ENCODE data around the gene TXLNA.

Gene TXLNA

GRCh38 chr1:32208469-32208868 is 29.0 kb downstream of the TXLNA start:
- no peak for DNase-seq

GRCh38 chr1:32208891-32209328 is 29.4 kb downstream of the TXLNA start, which contains the start of gene DCDC2B:
Gene DCDC2B, plus strand, starts transcription at chr1:32209089. Its CDS starts 5 bp downstream, at chr1:32209094.
- DNase-seq, result peak in 2 of 56 donors; percentile 12 to 31

- DNase-seq, result peak in 36 of 56 donors; percentile 4 to 62 (median 31)
Measured at GRCh38 chr1:32215629-32216480, 36.4 kb downstream of the TXLNA start.

- DNase-seq, result no peak
Measured at GRCh38 chr1:32216566-32216965, 37.1 kb downstream of the TXLNA start.

GRCh38 chr1:32219022-32219421 is 39.5 kb downstream of the TXLNA start:
- DNase-seq, result no peak

GRCh38 chr1:32220746-32221580 is 41.5 kb downstream of the TXLNA start:
- DNase-seq, result no peak

GRCh38 chr1:32221581-32221979 is 42.1 kb downstream of the TXLNA start:
- DNase-seq, result no peak

- peak; percentile 20 to 95 (median 84) for DNase-seq
Measured at GRCh38 chr1:32221980-32222755, 42.7 kb downstream of the TXLNA start, which contains the start of the genes EIF3I and TMEM234. Gene EIF3I, plus strand, starts transcription at chr1:32222407. Its CDS starts 35 bp downstream, at chr1:32222442. Gene TMEM234, minus strand, starts transcription at chr1:32222353. Its CDS starts 31 bp downstream, at chr1:32222322.

- DNase-seq, result no peak
Measured at GRCh38 chr1:32223683-32224082, 44.2 kb downstream of the TXLNA start.

GRCh38 chr1:32224285-32224684 is 44.8 kb downstream of the TXLNA start:
- DNase-seq, result no peak

- DNase-seq, result no peak
Measured at GRCh38 chr1:32228771-32229170, 49.3 kb downstream of the TXLNA start.

GRCh38 chr1:32231843-32232432 is 52.5 kb downstream of the TXLNA start:
- DNase-seq, result no peak

- no peak for DNase-seq
Measured at GRCh38 chr1:32232558-32233304, 53.3 kb downstream of the TXLNA start.

GRCh38 chr1:32234792-32235191 is 55.3 kb downstream of the TXLNA start:
- DNase-seq, result no peak

- peak in 1 of 56 donors; percentile 2 for DNase-seq
Measured at GRCh38 chr1:32239337-32239736, 59.9 kb downstream of the TXLNA start.

- DNase-seq, result peak in 3 of 56 donors; percentile 4 to 24 (median 16)
Measured at GRCh38 chr1:32239790-32240139, 60.3 kb downstream of the TXLNA start.

GRCh38 chr1:32240140-32240951 is 60.9 kb downstream of the TXLNA start:
- peak in 46 of 56 donors; percentile 10 to 78 (median 40) for DNase-seq

- DNase-seq, result peak in 42 of 56 donors; percentile 9 to 68 (median 40)
Measured at GRCh38 chr1:32241001-32241763, 61.7 kb downstream of the TXLNA start.

Measured in amygdala (tissue), 56 donors.